Retina (tissue), 1 donor: ENCODE results near the gene SLC35B1.
"Not testable (repeated sequence)": the region's sequence is repeated elsewhere in the genome, so short reads cannot be mapped to it uniquely, and the experiment has no call there.

Experiments
- DNase-seq: peaks from one replicate; pipeline ENCODE4 v3.0.0-alpha.2; 2016

The SLC35B1 gene

GRCh38 chr17:49696233-49696761 is 11.5 kb downstream of the SLC35B1 start:
- DNase-seq, result no peak

GRCh38 chr17:49695698-49696232 is 12.0 kb downstream of the SLC35B1 start:
- no peak for DNase-seq

- DNase-seq, result peak; percentile 75
Measured at GRCh38 chr17:49694847-49695697, 12.7 kb downstream of the SLC35B1 start.

- DNase-seq, result no peak
Measured at GRCh38 chr17:49692751-49693150, 15.0 kb downstream of the SLC35B1 start.

GRCh38 chr17:49691677-49692191 is 16.0 kb downstream of the SLC35B1 start:
- no peak for DNase-seq

- no peak for DNase-seq
Measured at GRCh38 chr17:49691086-49691676, 16.6 kb downstream of the SLC35B1 start.

GRCh38 chr17:49690256-49690655 is 17.5 kb downstream of the SLC35B1 start:
- DNase-seq, result no peak

GRCh38 chr17:49688848-49689247 is 18.9 kb downstream of the SLC35B1 start:
- DNase-seq, result no peak

- DNase-seq, result no peak
Measured at GRCh38 chr17:49687878-49688491, 19.8 kb downstream of the SLC35B1 start.

GRCh38 chr17:49681106-49681979 is 26.4 kb downstream of the SLC35B1 start:
- no peak for DNase-seq

- no peak for DNase-seq
Measured at GRCh38 chr17:49680314-49680713, 27.4 kb downstream of the SLC35B1 start.

- peak; percentile 97 for DNase-seq
Measured at GRCh38 chr17:49677933-49678847, 29.6 kb downstream of the SLC35B1 start, which contains the start of gene SPOP. Gene SPOP (minus strand): TSS chr17:49678097. CDS start chr17:49622810, 55,287 bp downstream.

- DNase-seq, result peak; percentile 89
Measured at GRCh38 chr17:49677134-49677932, 30.4 kb downstream of the SLC35B1 start.

- no peak for DNase-seq
Measured at GRCh38 chr17:49676276-49676868, 31.4 kb downstream of the SLC35B1 start.

- DNase-seq, result no peak
Measured at GRCh38 chr17:49674507-49674906, 33.3 kb downstream of the SLC35B1 start.

- DNase-seq, result not testable (repeated sequence)
Measured at GRCh38 chr17:49673679-49674078, 34.1 kb downstream of the SLC35B1 start.

GRCh38 chr17:49670641-49671040 is 37.1 kb downstream of the SLC35B1 start:
- DNase-seq, result no peak

- no peak for DNase-seq
Measured at GRCh38 chr17:49670002-49670401, 37.8 kb downstream of the SLC35B1 start.

- no peak for DNase-seq
Measured at GRCh38 chr17:49667854-49668253, 39.9 kb downstream of the SLC35B1 start.
